Mammary epithelial cell (primary cell): Measurements from ENCODE around the gene PHACTR2.
"Not testable (repeated sequence)": the region's sequence is repeated elsewhere in the genome, so short reads cannot be mapped to it uniquely, and the experiment has no call there.

Source experiments
- CTCF ChIP-seq, 2 donors: IDR thresholded peaks in 1 of 2; conservative IDR thresholded peaks in 1 of 2; 2 replicates each; pipeline ENCODE4 v1.5.1; 2011 to 2012; ENCODE audit warnings: inconsistent platforms in 2 of 2, low read length in 2 of 2, mild to moderate bottlenecking in 2 of 2, control low read depth in 1 of 2, low read depth in 1 of 2; ENCODE audit not compliant: insufficient read depth in 1 of 2; ENCODE audit errors: extremely low read depth in 1 of 2
- EZH2 ChIP-seq: IDR thresholded peaks from 2 replicates; pipeline ENCODE4 v1.6.1; 2012; ENCODE audit warnings: low read length, inconsistent platforms, borderline replicate concordance

DNA sequence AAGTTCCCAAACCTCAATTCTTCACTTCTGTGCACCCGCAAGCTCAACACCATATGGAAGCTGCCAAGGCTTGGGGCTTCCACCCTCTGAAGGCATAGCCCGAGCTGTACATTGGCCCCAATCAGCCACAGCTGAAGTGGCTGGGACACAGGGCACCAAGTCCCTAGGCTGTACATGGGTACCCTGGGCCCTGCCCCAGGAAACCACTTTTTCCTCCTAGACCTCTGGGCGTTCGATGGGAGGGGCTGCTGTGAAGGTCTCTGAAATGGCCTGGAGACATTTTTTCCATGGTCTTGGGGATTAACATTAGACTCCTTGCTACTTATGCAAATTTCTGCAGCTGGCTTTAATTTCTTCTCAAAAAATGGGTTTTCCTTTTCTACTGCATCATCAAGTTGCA is 195.8 kb downstream of the PHACTR2 start:
- not testable (repeated sequence) for TF ChIP-seq CTCF (conservative IDR thresholded peaks at IDR 0.05 in 1 of 2, IDR thresholded peaks at IDR 0.05 in 1 of 2; ENCODE audit: extremely low read depth in 1 of 2, insufficient read depth in 1 of 2, low read depth in 1 of 2, low read length in 2 of 2); EZH2
